Activated naive CD4-positive, alpha-beta T cell (primary cell): ENCODE results near the gene MCL1.
"Not testable (repeated sequence)": the region's sequence is repeated elsewhere in the genome, so short reads cannot be mapped to it uniquely, and the experiment has no call there.

ENCODE experiments used
- DNase-seq, 4 experiments: peaks; one replicate each; lab custom pipeline; 2025; lab: John Stamatoyannopoulos, UW

MCL1 gene

DNA sequence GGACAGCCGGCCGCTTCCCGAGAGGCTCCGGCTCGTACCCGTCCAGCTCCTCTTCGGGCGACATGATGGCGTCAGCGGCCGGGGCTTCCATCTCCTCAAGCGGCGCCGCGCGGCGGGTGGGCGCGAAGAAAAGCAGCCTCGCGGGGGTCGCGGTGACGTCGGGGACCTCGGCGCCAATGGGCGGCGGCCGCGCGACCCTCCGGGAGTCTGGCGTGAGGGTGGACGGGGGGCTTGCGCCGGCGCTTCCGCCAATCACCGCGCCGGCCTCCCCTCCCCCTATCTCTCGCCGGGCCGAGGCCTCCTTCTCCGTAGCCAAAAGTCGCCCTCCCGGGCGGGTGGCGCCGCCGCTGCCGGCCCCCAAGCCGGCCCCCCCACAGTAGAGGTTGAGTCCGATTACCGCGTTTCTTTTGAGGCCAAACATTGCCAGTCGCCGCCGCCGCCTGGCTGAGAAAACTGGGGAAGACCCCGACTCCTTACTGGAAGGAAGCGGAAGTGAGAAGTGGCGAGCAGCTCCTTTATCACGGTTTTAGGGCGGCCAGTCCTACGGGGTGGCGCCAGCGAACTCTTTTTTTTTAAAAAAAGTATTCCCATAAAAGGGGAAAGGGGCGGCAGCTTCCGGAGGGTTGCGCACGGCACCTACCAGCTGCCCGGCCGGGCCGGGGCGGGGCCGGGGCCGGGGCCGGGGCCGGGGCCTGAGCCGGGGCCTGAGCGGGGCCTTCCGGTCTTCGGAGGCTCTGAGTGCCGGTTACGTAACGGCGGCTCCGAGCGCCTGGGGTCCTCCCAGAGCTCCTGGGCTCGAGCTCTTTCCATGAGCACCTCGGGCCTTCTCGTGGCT is at the start of gene MCL1:
MCL1 (minus strand) TSS at position 501 of the 835 bp plus-strand sequence; CDS start at position 421, 80 bp downstream.
- DNase-seq = peak; percentile 43 to 76 (median 62)

- DNase-seq = no peak
These were observed 49.3 kb upstream of the MCL1 start for GRCh38 chr1:150628766-150629114.

- no peak for DNase-seq
These were observed 48.5 kb upstream of the MCL1 start for GRCh38 chr1:150627826-150628410.

- no peak for DNase-seq
These were observed 46.7 kb upstream of the MCL1 start for GRCh38 chr1:150626150-150626549.

- DNase-seq = not testable (repeated sequence)
These were observed 45.1 kb upstream of the MCL1 start for GRCh38 chr1:150624546-150624945.

GRCh38 chr1:150624134-150624533 is 44.7 kb upstream of the MCL1 start:
- DNase-seq = not testable (repeated sequence)

DNA sequence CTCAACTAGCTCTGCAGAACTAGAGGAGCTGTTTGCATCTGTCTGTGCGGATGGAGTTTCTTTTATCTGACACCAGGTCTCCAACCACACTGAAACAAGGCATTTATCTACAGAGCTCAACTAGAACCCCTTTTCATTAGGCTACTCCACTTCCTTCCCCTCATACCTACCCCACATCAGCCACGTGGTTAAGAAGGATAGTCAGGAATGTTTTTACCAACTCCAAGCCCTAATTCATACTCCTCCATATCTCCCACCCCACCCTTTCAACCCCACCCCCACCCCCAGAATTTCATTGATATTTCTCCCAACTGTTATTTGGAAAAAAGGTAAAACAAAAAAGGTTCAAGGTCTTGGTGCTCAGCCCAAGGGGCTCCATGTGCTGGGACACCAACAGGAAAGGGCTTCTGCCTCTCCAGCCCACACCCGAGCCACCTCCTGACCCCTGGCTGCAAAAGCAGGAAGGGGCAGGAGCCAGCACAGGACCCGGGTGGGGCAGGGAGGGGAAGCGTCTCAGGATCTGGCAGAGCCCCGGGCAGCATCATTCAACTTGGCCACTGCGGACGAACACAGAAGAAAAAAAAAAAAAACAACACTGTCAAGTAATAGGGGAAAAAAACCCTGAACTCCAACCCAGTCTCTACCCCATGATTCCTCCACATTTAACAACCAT is 43.0 kb upstream of the MCL1 start:
- no peak for DNase-seq

GRCh38 chr1:150621497-150622302 is 42.3 kb upstream of the MCL1 start:
- peak in 2 of 4 experiments; percentile 10 to 44 for DNase-seq

GRCh38 chr1:150620919-150621318 is 41.5 kb upstream of the MCL1 start:
- no peak for DNase-seq

GRCh38 chr1:150619576-150620509 is 40.4 kb upstream of the MCL1 start:
- no peak for DNase-seq

DNA sequence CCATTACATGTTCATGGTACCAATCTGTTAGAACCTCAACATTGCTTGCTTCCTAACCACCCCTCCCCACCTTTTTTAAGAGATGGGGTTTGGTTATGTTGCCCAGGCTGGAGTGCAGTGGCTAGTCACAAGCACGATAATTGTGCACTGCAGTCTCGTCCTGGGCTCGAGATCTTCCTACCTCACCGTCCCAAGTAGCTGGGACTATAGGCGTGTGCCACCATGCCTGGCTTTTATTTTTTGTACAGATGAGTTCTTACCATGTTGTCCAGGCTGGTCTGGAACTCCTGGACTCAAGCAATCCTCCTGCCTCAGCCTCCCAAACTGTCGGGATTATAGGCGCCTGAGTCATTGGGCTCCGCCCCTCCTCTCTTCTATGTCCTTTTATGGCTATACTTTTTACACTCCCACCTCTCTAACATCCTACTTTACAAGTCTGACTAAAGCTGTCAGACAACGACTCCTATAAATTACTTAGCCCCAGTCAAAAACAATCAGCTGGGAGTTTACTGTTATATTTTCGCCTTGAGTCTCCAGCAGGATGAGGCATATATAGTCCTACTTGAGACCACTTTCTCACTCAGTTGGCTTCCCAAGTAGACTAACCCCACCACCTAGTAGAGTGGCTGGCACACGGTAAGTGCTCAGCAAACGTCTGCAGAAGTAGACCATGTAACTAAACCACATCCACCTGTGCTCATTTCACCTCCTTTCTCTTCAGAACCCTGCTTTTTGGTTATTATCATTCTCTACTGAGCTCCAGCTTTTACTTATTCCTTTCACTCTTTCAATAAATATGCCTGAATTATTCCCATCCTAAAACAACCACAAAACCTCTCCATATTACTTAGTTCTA is 36.2 kb upstream of the MCL1 start:
- DNase-seq = no peak

DNA sequence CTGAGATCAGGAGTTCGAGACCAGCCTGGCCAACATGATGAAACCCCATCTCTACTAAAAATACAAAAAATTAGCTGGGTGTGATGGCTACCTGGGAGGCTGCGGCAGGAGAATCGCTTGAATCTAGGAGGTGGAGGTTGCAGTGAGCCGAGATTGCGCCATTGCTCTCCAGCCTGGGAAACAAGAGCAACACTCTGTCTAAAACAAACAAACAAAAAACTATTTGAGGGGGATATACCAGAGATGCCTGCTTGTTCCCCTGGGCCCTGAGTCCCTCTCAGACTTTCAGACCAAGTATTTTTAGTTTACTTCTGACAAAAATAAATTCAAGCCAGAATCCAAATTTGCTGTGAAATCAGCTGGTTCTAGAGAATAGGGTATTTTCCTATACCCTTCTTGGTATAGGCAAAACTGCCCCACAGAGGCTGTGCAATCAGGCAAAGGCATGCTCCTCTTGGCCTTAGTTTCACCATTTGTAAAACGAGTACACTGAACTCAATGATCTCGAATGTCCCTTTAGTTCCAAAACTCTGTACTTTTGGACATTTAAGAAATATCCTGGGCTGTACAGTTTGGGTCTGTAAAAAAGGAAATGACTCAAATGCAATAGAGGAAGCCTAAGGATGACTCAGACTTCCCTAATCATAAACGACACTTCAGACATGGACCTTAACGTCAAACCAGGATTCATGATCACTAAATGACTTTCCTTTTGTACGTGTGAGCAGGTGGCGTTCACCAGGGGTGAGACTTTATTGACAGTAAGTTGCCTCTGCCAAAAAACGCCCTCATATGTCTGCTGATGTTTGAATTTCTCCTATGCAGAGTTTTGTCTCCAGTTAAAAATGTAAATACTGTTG is 33.9 kb upstream of the MCL1 start:
- DNase-seq = no peak

DNA sequence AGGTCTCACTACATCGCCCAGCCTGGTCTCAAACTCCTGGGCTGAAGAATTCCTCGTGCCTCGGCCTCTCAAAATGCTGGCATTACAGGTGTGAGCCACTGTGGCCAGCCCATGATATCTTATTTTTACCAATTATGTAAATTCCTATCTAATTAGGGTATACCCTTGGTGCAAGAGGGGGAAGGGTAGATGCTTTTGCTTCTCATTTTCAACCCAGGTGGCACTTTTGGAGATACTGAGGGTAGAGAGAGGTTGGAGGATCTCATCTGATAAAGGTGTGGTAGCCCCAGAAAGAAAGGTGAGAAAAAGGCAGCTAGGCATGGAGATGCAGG is 32.6 kb upstream of the MCL1 start:
- no peak for DNase-seq

- no peak for DNase-seq
These were observed 31.2 kb upstream of the MCL1 start for GRCh38 chr1:150610576-150610975.

GRCh38 chr1:150609732-150610131 is 30.3 kb upstream of the MCL1 start:
- DNase-seq = no peak

- DNase-seq = no peak
These were observed 27.2 kb upstream of the MCL1 start for GRCh38 chr1:150606463-150607142.

DNA sequence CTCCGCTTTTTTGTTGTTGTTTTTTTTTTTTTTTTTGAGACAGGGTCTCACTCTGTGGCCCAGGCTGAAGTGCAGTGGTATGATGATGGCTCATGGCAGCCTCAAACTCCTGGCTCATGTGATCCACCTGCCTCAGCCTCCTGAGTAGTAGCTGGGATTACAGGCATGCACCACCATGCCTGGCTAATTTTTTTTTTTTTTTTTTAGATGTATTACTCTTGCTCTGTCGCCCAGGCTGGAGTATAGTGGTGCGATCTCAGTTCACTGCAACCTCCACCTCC is 26.0 kb upstream of the MCL1 start:
- not testable (repeated sequence) for DNase-seq

- DNase-seq = no peak
These were observed 24.8 kb upstream of the MCL1 start for GRCh38 chr1:150604226-150604588.

- DNase-seq = no peak
These were observed 24.3 kb upstream of the MCL1 start for GRCh38 chr1:150603711-150604110.
